ENCODE measurements around the gene UNCX.

UNCX gene

DNA sequence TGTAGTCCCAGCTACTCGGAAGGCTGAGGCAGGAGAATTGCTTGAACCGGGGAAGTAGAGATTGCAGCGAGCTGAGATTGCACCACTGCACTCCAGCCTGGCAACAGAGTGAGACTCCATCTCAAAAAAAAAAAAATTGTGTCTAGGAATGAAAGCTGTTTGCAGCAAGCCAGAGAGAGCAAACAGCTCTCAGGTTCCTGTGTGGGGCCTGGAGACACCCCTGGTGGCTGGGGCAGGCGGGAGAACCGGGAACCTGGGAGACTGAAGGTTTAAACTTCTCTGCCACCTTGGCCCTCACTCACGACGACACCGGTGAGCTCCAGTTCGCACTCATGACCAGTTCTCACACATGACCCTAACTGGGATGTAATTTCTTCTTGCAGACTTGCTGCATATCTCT, 13.2 kb upstream of the UNCX start:
- no peak overlapping the region for H3K4me3 ChIP-seq (ENCODE audit: low read depth, low read length)
- H3K4me1 ChIP-seq (ENCODE audit: control insufficient read depth, insufficient read depth, low read length), result 0 out of 2 replicates have a peak, but pooled peaks cover 4% of the 10 kb centered on the region
- H3K27ac ChIP-seq (ENCODE audit: low read depth, low read length), result no peak overlapping the region
- H3K36me3 ChIP-seq (ENCODE audit: control insufficient read depth, insufficient read depth, low read length), result no peaks in the 10 kb centered on the region
- peaks cover 75% of the 10 kb centered on the region for H3K27me3 ChIP-seq (ENCODE audit: control insufficient read depth, insufficient read depth, low read length)
- H3K9me3 ChIP-seq (ENCODE audit: control insufficient read depth, insufficient read depth, low read depth, low read length), result no peaks in the 10 kb centered on the region
- no peak overlapping the region for H3K9ac ChIP-seq (ENCODE audit: low read length)

DNA sequence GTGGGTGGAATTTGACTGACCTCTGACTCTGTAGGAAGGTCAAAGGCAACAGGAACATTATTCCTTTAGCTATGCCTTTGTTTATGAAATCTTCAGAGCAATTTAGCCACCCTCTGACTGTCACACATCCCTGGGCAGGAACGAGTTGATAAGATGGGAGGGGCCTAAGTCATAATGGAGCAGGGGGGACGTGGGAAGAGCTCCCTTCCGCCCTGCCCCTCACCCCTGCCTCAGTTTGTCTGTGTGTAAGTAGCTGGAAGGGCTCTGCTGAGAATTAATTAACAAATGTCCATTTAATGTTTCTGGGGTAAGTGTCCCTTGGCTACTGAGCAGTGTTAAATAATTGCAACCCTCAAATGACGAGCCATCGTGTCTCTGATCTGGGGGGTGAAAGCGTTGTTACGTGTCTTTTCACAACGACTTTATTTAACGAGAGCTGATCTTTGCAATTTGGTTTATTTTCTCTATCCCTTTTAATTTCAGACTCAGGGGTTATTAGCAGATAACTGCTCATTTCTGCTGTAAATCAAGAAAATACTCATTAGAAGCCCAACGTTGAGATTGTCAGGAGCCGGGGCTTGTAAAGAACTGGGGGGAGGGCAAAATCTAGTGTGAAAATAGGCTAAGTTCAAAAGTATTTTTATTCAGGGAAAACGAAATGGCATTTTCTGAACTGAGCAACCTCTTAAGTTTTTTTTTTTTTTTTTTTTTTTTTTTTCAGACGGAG, 12.5 kb upstream of the UNCX start:
- Histone ChIP-seq H3K27me3 (ENCODE audit: control insufficient read depth, insufficient read depth, low read length) (peaks cover 76% of the 10 kb centered on the region), H3K4me3 (ENCODE audit: low read depth, low read length) (no peak overlapping the region)

DNA sequence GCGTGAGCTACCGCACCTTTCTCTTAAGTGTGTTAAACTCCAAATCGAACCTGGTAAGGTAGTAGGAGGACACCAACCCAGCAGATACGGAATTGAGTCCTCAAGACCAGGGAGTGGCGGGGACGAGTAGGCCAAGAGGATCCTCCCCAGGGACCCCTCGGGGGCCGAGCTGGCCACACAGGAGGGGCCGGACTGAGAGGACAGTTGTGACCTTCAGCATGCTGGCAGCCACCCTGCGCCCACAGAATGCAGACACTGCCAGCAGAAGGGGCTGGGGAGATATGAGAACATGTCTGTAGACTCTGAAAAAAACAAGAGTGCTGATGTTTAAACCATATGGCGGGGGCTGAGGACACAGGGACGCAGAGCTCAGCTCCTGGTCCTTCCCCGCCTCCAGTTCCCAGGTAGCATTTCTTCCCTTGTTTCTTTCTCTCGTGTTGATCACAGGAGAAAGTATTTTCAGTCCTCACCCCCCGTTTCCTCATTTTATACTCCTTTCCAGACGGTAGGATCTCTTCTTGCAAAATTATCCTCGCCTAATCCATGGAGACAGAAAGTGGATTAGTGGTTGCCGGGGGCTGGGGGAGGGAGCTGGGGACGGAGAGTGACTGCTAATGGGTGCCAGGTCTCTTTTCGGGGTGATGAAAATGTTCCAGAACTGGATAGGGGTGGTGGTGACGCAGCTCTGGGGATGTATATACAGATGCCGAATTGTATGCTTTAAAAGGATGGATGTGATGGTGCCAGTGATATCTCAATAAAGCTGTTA, 11.5 kb upstream of the UNCX start:
- Histone ChIP-seq H3K9ac (ENCODE audit: low read length) (no peak overlapping the region), H3K9me3 (ENCODE audit: control insufficient read depth, insufficient read depth, low read depth, low read length) (no peaks in the 10 kb centered on the region), H3K4me3 (ENCODE audit: low read depth, low read length) (no peak overlapping the region), H3K27ac (ENCODE audit: low read depth, low read length) (no peak overlapping the region), H3K4me1 (ENCODE audit: control insufficient read depth, insufficient read depth, low read length) (peaks cover 7% of the 10 kb centered on the region), H3K27me3 (ENCODE audit: control insufficient read depth, insufficient read depth, low read length) (peaks cover 83% of the 10 kb centered on the region), H3K36me3 (ENCODE audit: control insufficient read depth, insufficient read depth, low read length) (no peaks in the 10 kb centered on the region)

More for the DNA sequence above, 12.5 kb upstream of the UNCX start:
- H3K9ac ChIP-seq (ENCODE audit: low read length), result no peak overlapping the region
- 0 out of 2 replicates have a peak, but pooled peaks cover 4% of the 10 kb centered on the region for H3K4me1 ChIP-seq (ENCODE audit: control insufficient read depth, insufficient read depth, low read length)
- H3K9me3 ChIP-seq (ENCODE audit: control insufficient read depth, insufficient read depth, low read depth, low read length), result no peaks in the 10 kb centered on the region
- H3K27ac ChIP-seq (ENCODE audit: low read depth, low read length), result no peak overlapping the region
- no peaks in the 10 kb centered on the region for H3K36me3 ChIP-seq (ENCODE audit: control insufficient read depth, insufficient read depth, low read length)

DNA sequence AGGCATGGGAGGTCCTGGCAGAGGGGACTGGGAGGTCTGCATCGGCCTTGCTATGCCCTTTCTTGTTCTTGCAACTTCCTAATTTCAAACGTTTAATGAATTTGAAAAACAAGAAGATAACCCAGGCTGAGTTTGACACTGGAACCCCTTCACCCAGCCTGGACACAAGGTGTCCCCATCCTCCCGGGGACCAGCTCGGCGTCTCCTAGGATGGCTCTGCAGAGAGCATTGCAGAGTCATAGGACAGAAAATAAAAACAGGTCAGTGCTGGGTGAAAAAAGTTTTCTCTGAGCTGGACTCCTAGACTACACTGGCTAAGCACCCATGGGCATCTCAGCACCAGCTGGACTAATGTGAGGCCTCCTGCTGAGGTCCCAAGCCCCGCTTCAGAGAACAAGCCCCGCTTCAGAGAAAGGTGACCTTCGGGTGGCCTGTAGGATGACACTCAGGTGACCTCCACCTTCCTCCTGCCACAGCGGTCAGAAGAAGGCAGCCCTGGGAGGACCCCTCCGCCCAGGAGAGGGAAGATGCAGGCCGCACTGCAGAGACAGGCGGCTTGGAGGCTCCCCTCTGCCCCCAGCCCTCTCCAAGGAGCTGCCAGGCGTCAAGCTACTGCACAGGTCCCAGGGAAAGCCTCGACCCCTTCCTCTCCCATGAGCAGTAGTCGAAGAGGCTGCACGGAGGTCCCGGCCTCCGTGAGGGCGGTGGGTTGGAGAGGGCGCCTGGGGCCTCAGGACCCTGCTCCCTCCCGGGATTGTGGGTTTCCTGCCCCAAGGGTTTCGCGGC, 9.3 kb upstream of the UNCX start:
- H3K4me3 ChIP-seq (ENCODE audit: low read depth, low read length), result peak overlapping the region; percentile 54
- no peaks in the 10 kb centered on the region for H3K9me3 ChIP-seq (ENCODE audit: control insufficient read depth, insufficient read depth, low read depth, low read length)
- H3K27me3 ChIP-seq (ENCODE audit: control insufficient read depth, insufficient read depth, low read length), result peaks cover 99% of the 10 kb centered on the region
- H3K4me1 ChIP-seq (ENCODE audit: control insufficient read depth, insufficient read depth, low read length), result peaks cover 26% of the 10 kb centered on the region
- no peaks in the 10 kb centered on the region for H3K36me3 ChIP-seq (ENCODE audit: control insufficient read depth, insufficient read depth, low read length)
- H3K9ac ChIP-seq (ENCODE audit: low read length), result no peak overlapping the region
- H3K27ac ChIP-seq (ENCODE audit: low read depth, low read length), result no peak overlapping the region

DNA sequence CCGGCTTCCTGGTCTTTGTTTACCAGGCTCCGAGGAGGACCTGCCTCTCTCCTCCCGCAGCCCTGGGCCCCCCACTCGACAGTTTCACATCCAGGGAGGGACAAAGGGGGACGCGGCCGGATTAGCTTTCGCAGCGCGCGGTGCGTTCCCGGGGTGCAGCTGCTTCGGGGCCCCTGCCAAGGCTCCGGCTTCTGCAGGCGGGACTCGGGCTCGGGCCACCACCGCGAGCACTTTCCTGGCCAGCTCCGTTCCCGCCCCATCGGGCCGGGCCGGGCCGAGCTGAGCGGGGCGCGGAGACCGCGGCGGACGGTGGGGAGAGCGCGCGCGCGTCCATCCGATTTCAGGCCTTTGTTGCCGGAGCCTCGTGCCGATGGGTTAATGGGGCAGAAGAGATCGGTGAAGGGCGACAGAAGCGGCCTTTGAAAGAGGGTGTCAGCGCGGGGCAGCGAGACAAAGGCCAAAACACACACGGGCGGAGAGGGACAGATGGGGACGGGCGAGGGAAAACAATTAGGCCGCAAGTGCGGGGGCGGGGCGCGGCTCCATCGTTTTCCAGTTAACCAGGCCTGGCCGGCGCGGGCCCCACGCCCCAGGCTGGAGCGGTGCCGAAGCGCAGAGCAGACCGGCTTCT, 8.5 kb upstream of the UNCX start:
- peaks cover 26% of the 10 kb centered on the region for H3K4me1 ChIP-seq (ENCODE audit: control insufficient read depth, insufficient read depth, low read length)
- no peak overlapping the region for H3K27ac ChIP-seq (ENCODE audit: low read depth, low read length)
- no peaks in the 10 kb centered on the region for H3K36me3 ChIP-seq (ENCODE audit: control insufficient read depth, insufficient read depth, low read length)
- peak overlapping the region; percentile 54 for H3K4me3 ChIP-seq (ENCODE audit: low read depth, low read length)
- no peak overlapping the region for H3K9ac ChIP-seq (ENCODE audit: low read length)
- no peaks in the 10 kb centered on the region for H3K9me3 ChIP-seq (ENCODE audit: control insufficient read depth, insufficient read depth, low read depth, low read length)
- H3K27me3 ChIP-seq (ENCODE audit: control insufficient read depth, insufficient read depth, low read length), result peaks cover 99% of the 10 kb centered on the region

DNA sequence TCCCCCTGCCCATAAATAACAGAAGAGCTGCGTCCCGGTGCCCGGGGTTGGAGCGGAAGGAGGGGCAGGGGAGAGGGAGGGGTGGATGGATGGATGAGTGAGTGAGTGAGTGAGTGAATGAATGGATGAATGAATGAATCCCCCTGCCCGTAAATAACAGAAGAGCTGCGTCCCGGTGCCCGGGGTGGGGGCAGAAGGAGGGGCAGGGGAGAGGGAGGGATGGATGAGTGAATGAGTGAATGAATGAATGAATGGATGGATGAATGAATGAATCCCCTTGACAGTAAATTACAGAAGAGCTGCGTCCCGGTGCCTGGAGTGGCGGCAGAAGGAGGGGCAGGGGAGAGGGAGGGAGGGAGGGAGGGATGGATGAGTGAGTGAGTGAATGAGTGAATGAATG, 7.6 kb upstream of the UNCX start:
- H3K27me3 ChIP-seq (ENCODE audit: control insufficient read depth, insufficient read depth, low read length), result peaks cover 97% of the 10 kb centered on the region
- no peak overlapping the region for H3K4me3 ChIP-seq (ENCODE audit: low read depth, low read length)
- no peak overlapping the region for H3K9ac ChIP-seq (ENCODE audit: low read length)
- no peaks in the 10 kb centered on the region for H3K9me3 ChIP-seq (ENCODE audit: control insufficient read depth, insufficient read depth, low read depth, low read length)
- no peak overlapping the region for H3K27ac ChIP-seq (ENCODE audit: low read depth, low read length)
- H3K36me3 ChIP-seq (ENCODE audit: control insufficient read depth, insufficient read depth, low read length), result no peaks in the 10 kb centered on the region
- H3K4me1 ChIP-seq (ENCODE audit: control insufficient read depth, insufficient read depth, low read length), result peaks cover 26% of the 10 kb centered on the region

DNA sequence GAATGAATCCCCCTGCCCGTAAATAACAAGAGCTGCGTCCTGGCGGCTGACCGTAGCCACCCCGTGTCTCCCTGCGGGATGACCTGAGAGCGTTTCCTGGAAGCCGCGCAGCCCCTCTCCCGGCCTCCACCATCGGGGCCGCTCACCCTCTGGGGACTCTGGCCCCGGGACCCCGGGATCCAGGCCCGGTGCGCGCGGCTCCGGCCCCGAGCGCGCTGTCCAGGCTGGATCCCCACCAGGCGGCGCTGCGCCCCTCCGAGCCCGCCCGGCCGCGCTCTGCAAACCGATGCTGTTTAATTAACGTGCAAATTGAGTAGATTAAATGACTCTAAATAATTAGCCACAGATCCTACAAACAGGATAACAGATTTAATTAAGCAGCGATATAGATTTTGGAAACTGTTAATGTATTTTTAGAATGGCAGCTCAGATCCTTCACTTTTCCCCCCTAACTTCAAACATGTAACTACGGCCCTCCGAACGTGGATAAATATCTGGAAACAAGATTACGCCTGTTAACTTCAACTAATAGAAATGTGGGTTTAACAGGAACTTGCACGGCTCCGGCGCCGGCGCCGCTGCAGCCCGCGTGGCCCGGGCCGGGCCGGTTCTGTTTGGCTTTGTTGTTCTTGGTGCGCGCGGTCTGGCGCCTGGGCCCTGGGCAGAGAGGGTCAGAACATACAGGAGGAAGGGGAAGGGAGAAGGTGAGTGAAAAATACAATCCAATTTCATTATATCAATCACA, 7.1 kb upstream of the UNCX start:
- no peaks in the 10 kb centered on the region for H3K36me3 ChIP-seq (ENCODE audit: control insufficient read depth, insufficient read depth, low read length)
- no peak overlapping the region for H3K27ac ChIP-seq (ENCODE audit: low read depth, low read length)
- H3K9ac ChIP-seq (ENCODE audit: low read length), result no peak overlapping the region
- peaks cover 95% of the 10 kb centered on the region for H3K27me3 ChIP-seq (ENCODE audit: control insufficient read depth, insufficient read depth, low read length)
- H3K9me3 ChIP-seq (ENCODE audit: control insufficient read depth, insufficient read depth, low read depth, low read length), result no peaks in the 10 kb centered on the region
- peaks cover 26% of the 10 kb centered on the region for H3K4me1 ChIP-seq (ENCODE audit: control insufficient read depth, insufficient read depth, low read length)
- peak overlapping the region; percentile 27; the same call in 1 of the 2 replicates for H3K4me3 ChIP-seq (ENCODE audit: low read depth, low read length)

DNA sequence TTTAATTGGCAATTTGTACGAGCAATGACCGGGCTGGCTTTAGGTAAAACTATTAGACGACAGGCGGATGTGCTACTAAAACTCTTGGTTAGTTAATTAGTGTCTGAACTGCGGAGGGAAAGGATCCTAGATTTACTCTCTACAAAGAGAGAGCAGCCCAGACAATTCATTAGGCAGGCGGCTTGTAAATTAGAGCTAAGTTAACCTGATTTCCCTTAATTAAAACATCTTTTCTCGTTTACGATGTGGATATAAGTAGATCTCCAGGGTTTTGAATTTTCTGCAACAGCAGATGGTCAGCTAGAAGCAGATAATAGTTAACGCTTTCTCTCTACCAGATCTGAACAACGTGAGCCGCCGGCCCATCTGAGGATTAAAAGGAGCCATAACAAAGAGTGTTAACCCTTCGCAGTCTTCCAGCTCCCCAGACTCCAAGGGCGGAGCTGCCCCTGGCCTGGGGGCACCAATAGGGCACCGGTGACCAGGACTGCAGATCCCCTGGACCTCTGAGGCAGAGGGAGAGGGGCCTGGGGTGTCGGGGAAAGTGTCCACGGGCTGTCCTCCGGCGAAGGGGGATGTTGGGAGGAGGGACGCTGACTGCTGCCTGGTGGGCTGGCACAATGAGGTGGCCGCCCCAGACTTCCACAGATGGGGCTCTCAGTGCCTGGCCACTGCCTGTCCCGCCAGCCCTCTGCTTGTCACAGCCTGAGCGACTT, 6.3 kb upstream of the UNCX start:
- H3K9me3 ChIP-seq (ENCODE audit: control insufficient read depth, insufficient read depth, low read depth, low read length), result no peaks in the 10 kb centered on the region
- H3K4me3 ChIP-seq (ENCODE audit: low read depth, low read length), result peak overlapping the region; percentile 27; the same call in 1 of the 2 replicates
- no peaks in the 10 kb centered on the region for H3K36me3 ChIP-seq (ENCODE audit: control insufficient read depth, insufficient read depth, low read length)
- H3K9ac ChIP-seq (ENCODE audit: low read length), result no peak overlapping the region
- no peak overlapping the region for H3K27ac ChIP-seq (ENCODE audit: low read depth, low read length)
- peaks cover 33% of the 10 kb centered on the region for H3K4me1 ChIP-seq (ENCODE audit: control insufficient read depth, insufficient read depth, low read length)
- H3K27me3 ChIP-seq (ENCODE audit: control insufficient read depth, insufficient read depth, low read length), result peaks cover 95% of the 10 kb centered on the region

DNA sequence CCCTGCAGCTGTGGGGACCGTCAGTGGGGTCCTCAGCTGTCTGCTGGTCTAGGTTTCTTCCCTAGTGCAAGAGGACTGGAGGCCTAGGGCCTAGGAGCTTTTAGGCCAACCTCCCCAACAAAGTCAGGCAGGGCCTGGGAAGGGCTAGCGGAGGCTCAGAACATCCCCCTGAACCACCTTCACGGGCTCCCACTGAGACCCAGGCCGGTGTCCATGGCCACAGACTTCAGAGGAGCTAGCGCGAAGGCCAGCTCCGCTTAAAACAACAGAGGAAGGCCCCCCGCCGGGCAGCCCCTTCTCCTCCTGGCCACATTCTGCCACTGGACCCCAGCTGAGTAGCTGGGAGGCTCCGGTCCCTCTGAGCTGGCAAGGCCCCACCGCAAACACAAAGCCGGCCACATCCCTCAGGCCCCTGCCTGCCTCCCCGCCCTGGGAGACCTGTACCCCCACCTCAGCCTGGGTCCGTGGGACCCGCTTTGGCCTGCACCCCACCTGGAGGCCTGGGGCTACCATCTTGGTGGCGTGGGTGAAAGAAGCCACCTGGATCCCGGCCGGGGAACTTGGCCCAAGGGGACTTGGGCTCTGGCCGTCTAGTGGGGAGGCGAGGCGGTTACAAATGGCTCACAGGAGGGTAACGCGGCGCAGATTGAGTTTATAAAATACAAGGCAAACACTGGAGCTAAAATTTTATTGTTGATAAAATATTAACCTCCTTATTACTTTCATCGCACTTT, 5.4 kb upstream of the UNCX start:
- Histone ChIP-seq H3K36me3 (ENCODE audit: control insufficient read depth, insufficient read depth, low read length) (no peaks in the 10 kb centered on the region), H3K9me3 (ENCODE audit: control insufficient read depth, insufficient read depth, low read depth, low read length) (no peaks in the 10 kb centered on the region), H3K4me1 (ENCODE audit: control insufficient read depth, insufficient read depth, low read length) (peaks cover 33% of the 10 kb centered on the region), H3K27ac (ENCODE audit: low read depth, low read length) (no peak overlapping the region), H3K9ac (ENCODE audit: low read length) (no peak overlapping the region), H3K4me3 (ENCODE audit: low read depth, low read length) (peak overlapping the region; percentile 32; the same call in 1 of the 2 replicates), H3K27me3 (ENCODE audit: control insufficient read depth, insufficient read depth, low read length) (peaks cover 95% of the 10 kb centered on the region)
